ENCODE measurements around the gene GRID2.

DNA sequence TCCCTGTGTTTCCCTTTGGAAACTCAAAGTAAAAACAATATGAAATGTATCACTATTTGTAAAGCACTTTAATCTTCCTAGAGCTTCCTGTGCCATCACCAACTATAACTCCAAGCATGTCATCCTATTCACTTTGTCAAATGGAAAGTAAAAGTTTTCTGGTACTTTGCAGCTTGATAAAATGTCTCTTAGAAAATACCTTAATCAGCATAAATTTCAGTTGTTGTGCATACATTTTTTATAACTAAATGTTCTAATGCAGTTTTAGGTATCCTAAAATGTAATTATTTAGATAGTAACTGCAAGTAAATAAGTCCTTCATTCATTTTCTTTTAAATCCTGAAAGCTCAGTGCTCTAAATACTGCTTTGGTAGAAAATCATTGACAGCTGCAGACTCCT is 558.7 kb downstream of the GRID2 start:
- TF ChIP-seq, protein P1, sequence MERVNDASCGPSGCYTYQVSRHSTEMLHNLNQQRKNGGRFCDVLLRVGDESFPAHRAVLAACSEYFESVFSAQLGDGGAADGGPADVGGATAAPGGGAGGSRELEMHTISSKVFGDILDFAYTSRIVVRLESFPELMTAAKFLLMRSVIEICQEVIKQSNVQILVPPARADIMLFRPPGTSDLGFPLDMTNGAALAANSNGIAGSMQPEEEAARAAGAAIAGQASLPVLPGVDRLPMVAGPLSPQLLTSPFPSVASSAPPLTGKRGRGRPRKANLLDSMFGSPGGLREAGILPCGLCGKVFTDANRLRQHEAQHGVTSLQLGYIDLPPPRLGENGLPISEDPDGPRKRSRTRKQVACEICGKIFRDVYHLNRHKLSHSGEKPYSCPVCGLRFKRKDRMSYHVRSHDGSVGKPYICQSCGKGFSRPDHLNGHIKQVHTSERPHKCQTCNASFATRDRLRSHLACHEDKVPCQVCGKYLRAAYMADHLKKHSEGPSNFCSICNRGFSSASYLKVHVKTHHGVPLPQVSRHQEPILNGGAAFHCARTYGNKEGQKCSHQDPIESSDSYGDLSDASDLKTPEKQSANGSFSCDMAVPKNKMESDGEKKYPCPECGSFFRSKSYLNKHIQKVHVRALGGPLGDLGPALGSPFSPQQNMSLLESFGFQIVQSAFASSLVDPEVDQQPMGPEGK (CRISPR knock-in tag; IDR thresholded peaks at IDR 0.05; ENCODE audit: borderline replicate concordance): no peak
- TF ChIP-seq CSDC2 (CRISPR knock-in tag; IDR thresholded peaks at IDR 0.05) (no peak), ZFP30 (CRISPR knock-in tag; IDR thresholded peaks at IDR 0.05) (no peak), TCF4 (CRISPR knock-in tag; IDR thresholded peaks at IDR 0.05; ENCODE audit: borderline replicate concordance) (no peak), ZFP3 (CRISPR knock-in tag; IDR thresholded peaks at IDR 0.05) (no peak), PPARA (CRISPR knock-in tag; IDR thresholded peaks at IDR 0.05; ENCODE audit: borderline replicate concordance) (no peak), SNAI2 (CRISPR knock-in tag; IDR thresholded peaks at IDR 0.05) (no peak), ZNF8 (CRISPR knock-in tag; IDR thresholded peaks at IDR 0.05) (no peak), BACH2 (CRISPR knock-in tag; IDR thresholded peaks at IDR 0.05; ENCODE audit: borderline replicate concordance) (no peak), ZNF70 (CRISPR knock-in tag; IDR thresholded peaks at IDR 0.05) (no peak), ARNTL (CRISPR knock-in tag; IDR thresholded peaks at IDR 0.05; ENCODE audit: borderline replicate concordance, low read depth) (no peak)
- TF ChIP-seq, protein P2, sequence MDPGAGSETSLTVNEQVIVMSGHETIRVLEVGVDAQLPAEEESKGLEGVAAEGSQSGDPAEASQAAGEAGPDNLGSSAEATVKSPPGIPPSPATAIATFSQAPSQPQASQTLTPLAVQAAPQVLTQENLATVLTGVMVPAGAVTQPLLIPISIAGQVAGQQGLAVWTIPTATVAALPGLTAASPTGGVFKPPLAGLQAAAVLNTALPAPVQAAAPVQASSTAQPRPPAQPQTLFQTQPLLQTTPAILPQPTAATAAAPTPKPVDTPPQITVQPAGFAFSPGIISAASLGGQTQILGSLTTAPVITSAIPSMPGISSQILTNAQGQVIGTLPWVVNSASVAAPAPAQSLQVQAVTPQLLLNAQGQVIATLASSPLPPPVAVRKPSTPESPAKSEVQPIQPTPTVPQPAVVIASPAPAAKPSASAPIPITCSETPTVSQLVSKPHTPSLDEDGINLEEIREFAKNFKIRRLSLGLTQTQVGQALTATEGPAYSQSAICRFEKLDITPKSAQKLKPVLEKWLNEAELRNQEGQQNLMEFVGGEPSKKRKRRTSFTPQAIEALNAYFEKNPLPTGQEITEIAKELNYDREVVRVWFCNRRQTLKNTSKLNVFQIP (CRISPR knock-in tag; IDR thresholded peaks at IDR 0.05; ENCODE audit: borderline replicate concordance, low read depth): no peak
- TF ChIP-seq, protein P3, sequence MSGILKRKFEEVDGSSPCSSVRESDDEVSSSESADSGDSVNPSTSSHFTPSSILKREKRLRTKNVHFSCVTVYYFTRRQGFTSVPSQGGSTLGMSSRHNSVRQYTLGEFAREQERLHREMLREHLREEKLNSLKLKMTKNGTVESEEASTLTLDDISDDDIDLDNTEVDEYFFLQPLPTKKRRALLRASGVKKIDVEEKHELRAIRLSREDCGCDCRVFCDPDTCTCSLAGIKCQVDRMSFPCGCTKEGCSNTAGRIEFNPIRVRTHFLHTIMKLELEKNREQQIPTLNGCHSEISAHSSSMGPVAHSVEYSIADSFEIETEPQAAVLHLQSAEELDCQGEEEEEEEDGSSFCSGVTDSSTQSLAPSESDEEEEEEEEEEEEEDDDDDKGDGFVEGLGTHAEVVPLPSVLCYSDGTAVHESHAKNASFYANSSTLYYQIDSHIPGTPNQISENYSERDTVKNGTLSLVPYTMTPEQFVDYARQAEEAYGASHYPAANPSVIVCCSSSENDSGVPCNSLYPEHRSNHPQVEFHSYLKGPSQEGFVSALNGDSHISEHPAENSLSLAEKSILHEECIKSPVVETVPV (CRISPR knock-in tag; IDR thresholded peaks at IDR 0.05): no peak

Measured in SK-N-SH treated with all-trans-retinoic acid at 6 μM for 48 hours (cell line).